C4-2B (cell line): ENCODE measurements around the gene GNB2.
"Not testable (repeated sequence)": the region's sequence is repeated elsewhere in the genome, so short reads cannot be mapped to it uniquely, and the experiment has no call there.

Source experiments
- H3K27ac ChIP-seq: fragments of 450-650 bp; 2 replicates; pipeline ENCODE4 v1.5.1; 2017
- CTCF ChIP-seq: fragments of 450-650 bp; conservative IDR thresholded peaks from 2 replicates; pipeline ENCODE4 v1.5.1; 2017; ENCODE audit warnings: mild to moderate bottlenecking
- ZFX ChIP-seq: fragments of 450-650 bp; IDR thresholded peaks from 2 replicates; pipeline ENCODE4 v1.6.1; 2017

The GNB2 gene

GRCh38 chr7:100721505-100721812 lies 47.9 kb downstream of the GNB2 start:
- TF ChIP-seq ZFX (no peak), CTCF (no peak)
- H3K27ac ChIP-seq = no peak overlapping the region

GRCh38 chr7:100722480-100723212 lies 49.1 kb downstream of the GNB2 start:
- TF ChIP-seq CTCF (no peak), ZFX (no peak)

DNA sequence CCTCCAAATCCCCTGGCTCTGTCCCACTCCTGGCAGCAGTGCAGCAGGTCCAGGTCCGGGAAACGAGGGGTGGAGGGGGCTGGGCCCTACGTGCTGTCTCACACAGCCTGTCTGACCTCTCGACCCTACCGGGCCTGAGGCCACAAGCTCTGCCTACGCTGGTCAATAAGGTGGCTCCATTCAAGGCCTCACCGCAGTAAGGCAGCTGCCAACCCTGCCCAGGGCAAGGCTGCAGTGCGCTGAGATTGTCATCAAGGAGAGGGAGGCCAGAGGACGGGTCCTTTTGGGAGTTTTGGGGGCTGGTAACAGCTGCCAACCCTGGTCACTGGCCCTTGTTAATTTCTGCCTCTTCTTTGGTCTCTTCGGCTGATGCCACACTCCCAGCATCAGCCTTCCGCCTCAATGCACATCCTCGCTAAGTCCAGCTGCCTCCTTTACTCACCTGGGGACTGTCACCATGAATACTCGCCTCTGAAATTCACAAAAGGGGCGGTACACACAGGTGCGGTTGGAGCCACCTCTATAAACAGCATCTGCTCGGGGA lies 50.3 kb downstream of the GNB2 start:
- H3K27ac ChIP-seq = no peak overlapping the region

More at GRCh38 chr7:100722480-100723212, 49.1 kb downstream of the GNB2 start:
- H3K27ac ChIP-seq = no peak overlapping the region

GRCh38 chr7:100724364-100724763 lies 50.8 kb downstream of the GNB2 start:
- H3K27ac ChIP-seq = not testable (repeated sequence)

More for the DNA sequence above, 50.3 kb downstream of the GNB2 start:
- TF ChIP-seq CTCF (no peak), ZFX (no peak)

DNA sequence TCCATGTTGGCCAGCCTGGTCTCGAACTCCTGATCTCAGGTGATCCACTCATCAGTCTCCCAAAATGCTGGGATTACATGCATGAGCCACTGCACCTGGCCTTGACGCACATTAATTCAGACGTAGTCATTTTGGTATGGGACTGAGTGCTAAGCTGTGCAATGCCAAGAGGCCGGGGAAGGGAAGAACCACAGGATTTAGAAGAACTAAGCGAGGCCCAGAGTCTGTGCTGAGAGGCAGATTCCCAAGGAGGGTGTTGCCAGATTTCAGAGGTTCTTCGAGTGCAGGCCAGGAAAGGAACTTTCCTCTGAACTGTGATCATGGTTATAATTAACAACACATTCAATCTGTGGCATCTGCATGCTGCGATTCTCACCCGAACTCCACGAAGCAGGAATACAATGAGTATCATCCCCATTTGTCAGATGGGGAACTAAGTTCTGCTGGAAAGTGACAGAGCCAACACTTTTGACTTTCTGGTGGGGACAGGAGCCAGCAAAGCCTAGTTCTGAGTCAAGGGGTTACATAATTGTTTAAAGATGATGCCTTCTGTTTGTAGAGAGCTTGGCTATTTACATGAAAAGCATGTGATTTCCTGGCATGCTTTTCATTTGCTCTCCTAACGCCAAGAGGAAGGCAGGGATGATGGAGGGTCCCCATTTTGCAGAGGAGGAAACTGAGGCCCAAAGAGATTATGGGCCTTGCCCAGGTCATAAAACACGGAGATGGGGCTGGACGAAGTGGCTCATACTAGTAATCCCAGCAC lies 53.6 kb downstream of the GNB2 start:
- no peak for TF ChIP-seq ZFX
- TF ChIP-seq CTCF = no peak
- H3K27ac ChIP-seq = no peak overlapping the region

GRCh38 chr7:100728196-100728595 lies 54.7 kb downstream of the GNB2 start:
- no peak overlapping the region for H3K27ac ChIP-seq
- no peak for TF ChIP-seq ZFX
- no peak for TF ChIP-seq CTCF
